GM12891 (cell line): ENCODE measurements around the gene EOLA1. TPM values are rescaled to one million over a fixed set of nuclear protein-coding genes. Genes with fewer than 3 reads are reported as not detected.
"Not testable (repeated sequence)": the region's sequence is repeated elsewhere in the genome, so short reads cannot be mapped to it uniquely, and the experiment has no call there.

Source experiments
- DNase-seq: peaks from one replicate; pipeline ENCODE4 v3.0.0; 2011; ENCODE audit warnings: low spot score; ENCODE audit not compliant: insufficient read length
- FAIRE-seq: peaks from 2 replicates; lab custom pipeline; 2011; peaks lifted over from hg19 to GRCh38; lab: Jason Lieb, UNC
- PAX5 ChIP-seq: IDR thresholded peaks from 2 replicates; pipeline ENCODE4 v1.6.1; 2011; ENCODE audit warnings: low read length, moderate library complexity, mild to moderate bottlenecking; ENCODE audit not compliant: insufficient read depth, severe bottlenecking
- POLR2A ChIP-seq: IDR thresholded peaks from 2 replicates; pipeline ENCODE4 v1.6.1; 2011; ENCODE audit warnings: low read depth, low read length, control low read depth
- POLR2AphosphoS5 ChIP-seq: IDR thresholded peaks from 2 replicates; pipeline ENCODE4 v1.6.1; 2011; ENCODE audit warnings: low read depth, low read length, control low read depth
- POU2F2 ChIP-seq: IDR thresholded peaks from 2 replicates; pipeline ENCODE4 v1.6.1; 2011; ENCODE audit warnings: low read depth, mild to moderate bottlenecking, control low read depth, low read length, moderate library complexity
- SPI1 ChIP-seq: IDR thresholded peaks from 2 replicates; pipeline ENCODE4 v1.6.1; 2011; ENCODE audit warnings: low read depth, low read length, control low read depth
- TAF1 ChIP-seq: IDR thresholded peaks from 2 replicates; pipeline ENCODE4 v1.6.1; 2011; ENCODE audit warnings: low read depth, low read length, control low read depth
- polyA plus RNA-seq: library from polyadenylated mRNA; unstranded; fragments of >200 nt; gene quantifications from one replicate; pipeline ENCODE4 v1.2.1, GENCODE V29; 2012; ENCODE audit warnings: low read depth, missing spikeins, inconsistent platforms; ENCODE audit not compliant: missing spikeins

EOLA1 gene
- 24.4 TPM for polyA plus RNA-seq

DNA sequence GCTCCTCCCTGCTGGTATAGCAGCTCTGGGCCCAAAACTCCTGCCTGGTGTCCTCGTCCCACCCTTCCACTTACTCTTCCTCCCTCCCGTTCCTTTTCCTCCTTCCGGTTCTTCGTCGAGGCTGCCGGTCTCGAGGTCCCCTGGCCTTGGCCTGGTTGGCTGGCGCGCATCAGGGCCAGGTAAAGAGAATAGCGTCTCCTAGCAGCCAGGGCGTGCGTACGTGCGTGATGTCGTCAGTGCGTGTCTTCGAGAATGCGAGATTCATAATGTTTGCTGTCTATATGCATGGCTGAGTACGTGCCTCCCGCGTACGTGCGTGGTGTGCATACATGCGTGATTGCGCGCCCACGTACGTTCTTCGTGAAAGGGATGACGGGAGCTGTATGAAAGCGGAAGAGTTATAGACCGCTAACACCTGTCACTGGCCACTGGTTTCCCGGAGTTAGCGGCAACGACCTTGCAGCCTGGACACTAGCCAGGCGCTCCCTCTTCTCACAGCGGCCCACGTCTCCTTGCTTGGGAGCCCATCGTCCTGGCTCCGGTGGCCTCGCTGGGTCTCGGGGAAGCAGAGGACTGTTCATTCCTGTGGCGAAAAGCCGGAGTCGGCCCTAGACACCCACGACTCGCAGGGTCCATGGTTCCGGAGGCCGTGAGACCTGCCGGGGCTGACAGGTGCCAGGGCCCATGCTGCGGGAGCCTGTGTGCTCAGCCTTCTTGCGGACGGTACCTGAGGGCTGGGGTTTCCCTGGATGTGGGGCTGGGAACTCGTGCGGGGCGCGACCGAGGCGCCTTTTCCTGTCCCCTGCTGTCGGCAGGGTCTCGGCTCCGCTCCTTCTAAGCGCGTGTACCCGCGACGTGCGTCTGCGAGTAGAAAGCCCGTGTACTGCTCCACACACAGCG is at the start of gene EOLA1:
TSS of gene EOLA1 (plus strand) at position 392 of the 900 bp plus-strand sequence. CDS start 4,619 bp downstream, outside the sequence.
- FAIRE-seq = peak; percentile 100
- TF ChIP-seq SPI1 (peak; percentile 50), POLR2AphosphoS5 (peak; percentile 87), TAF1 (no peak), PAX5 (peak; percentile 85), POLR2A (peak; percentile 84), POU2F2 (peak; percentile 97)
- DNase-seq = peak; percentile 46

DNA sequence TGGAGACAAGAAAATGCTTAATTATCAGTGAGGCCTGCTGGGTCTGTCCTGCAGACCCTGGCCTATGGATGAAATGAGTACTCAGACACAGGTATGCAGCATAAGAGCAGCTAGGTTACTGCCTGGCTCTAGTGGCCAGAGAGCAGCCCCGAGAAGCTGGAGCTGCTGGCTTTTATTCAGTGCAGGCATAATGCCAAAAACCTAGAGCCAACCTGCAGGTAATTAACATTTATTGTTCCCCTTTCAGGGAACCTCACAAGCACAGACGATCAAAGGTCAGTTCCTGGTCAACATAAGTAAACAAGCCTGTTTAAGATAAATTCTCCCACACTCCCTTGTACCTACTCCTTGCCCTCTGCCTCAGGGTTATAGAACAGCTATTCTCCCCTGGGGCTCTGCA is 49.0 kb upstream of the EOLA1 start:
- FAIRE-seq = no peak
- TF ChIP-seq PAX5 = no peak
- no peak for DNase-seq

DNA sequence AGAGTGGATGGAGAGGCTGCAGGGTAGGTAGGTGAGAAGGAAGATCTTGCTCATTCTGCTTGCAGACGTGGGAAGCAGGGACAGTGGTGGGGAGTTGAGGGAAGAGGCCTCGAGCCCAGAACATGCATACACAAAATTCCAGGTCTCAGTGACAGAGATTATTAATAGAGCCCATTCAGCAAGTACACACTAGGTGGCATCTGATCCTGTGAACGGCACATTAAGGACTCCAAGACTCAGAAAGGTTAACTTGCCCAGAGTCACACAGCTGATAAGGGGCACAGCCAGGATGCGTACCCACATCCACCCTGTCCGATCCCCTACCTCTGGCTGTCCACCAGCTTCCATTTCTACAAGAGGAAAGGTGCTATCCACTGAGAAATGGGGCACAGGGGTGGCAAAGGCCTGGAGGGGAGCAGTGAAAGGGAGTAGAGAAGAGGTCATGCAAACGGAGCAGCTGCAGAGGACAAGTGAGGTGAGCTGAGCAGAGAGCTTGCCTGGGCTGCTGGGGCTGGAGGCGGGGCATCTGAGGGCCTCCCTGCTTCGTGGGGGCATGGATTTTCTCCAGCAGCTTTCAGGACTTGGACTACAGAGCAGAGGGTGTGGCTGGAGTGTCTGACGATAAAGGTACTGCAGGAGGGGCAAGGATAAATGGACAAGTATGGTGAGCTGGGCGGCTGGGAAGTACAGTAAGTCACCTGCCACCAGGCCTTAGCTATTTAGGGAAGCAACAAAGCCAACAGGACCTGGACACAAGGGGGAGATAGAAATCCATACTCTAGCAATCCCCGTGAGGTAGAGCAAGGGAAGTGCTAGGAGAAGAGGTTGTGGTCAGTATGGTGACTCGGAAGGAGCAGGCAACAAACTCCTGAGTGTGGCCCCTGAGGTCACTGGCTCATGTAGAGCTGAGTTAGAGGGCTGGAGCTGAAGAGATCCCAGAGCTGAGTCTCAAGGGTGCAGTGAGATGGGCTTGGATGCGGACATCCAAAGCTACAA is 46.9 kb upstream of the EOLA1 start:
- TF ChIP-seq POLR2A (0 out of 2 replicates have a peak, but pooled peaks have one; percentile 18), PAX5 (no peak), POLR2AphosphoS5 (no peak; the same call in 1 of the 2 replicates)
- FAIRE-seq = no peak
- no peak for DNase-seq

DNA sequence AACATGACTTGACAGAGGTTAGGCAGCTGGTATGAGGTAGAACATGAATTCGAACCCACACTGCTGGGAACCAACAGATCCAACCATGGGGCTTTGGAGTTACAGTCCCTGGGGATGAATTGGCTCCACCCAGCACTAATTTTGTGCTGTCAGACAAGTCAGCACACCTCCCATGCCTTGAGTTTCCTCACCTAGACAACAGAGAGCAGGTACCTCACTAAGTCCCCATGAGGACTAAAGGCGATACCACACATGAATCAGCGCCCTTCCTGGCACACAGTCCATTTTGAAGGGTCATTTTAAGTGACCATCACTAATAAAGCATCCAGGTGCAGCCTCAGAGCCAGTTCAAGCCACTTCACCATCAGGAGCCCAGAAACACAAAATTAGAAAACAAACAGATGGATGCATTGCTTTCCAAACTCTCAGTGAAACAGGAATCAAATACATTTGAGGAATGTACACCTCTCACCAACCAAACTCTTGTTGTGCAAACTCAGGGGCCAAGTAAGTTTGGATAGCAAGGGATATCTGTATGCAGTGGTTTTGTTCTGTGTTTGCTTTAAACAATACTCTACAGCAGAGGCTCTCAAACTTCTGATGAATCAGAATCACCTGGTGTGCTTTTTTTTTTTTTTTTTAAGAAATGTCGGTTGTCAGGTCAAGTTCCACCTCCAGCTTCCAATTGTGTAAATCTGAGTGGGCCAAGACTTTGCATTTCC is 45.8 kb upstream of the EOLA1 start:
- no peak for TF ChIP-seq POLR2A
- no peak for TF ChIP-seq PAX5
- no peak for TF ChIP-seq POU2F2
- no peak for TF ChIP-seq SPI1
- no peak for TF ChIP-seq TAF1
- DNase-seq (no peak), FAIRE-seq (no peak)

DNA sequence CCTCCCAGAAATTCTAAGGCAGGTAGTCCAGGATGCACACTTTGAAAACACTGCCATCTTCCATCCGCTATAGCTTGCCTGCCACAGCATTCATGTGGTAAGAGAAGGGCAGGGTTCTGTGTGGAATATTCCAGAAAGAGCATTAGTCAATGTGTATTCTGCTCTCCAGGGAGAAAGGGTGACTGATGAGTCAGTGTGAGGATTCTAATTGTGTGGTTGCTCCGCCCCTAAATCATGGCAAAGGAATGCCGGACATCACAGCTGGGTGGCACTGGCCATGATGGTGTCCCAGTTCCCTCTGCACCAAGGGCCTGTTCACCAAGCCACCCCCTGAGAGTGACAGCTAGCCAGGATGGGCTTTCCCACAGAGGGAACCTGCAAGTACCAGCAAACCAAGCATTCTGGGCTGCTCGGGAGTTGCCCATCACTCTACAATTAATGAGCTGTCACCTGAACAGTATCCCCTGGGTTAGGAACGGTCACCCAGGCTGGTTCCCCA is 45.2 kb upstream of the EOLA1 start:
- DNase-seq = no peak
- TF ChIP-seq POU2F2 (no peak), POLR2A (no peak), TAF1 (no peak), POLR2AphosphoS5 (no peak), SPI1 (no peak), PAX5 (no peak)
- no peak for FAIRE-seq

DNA sequence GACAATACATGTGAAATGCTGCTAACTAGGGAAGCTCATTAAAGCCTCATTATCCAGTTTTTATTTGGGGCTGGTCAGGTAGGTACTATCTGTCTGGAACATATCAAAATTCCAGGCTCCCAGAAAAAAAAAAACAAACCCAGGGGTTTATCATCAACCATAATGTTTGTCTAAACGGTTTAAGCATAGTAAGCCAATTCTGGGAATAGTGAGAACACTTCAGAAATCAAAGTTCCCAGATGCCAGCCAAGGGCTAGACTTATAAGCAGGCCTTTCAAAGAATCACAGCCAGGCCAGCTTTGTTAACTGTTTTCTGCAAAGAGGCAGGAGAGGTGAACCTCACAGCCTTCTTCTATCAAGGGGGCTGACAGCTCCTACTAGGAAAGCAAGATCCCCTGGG is 43.8 kb upstream of the EOLA1 start:
- FAIRE-seq (no peak), DNase-seq (no peak)
- TF ChIP-seq PAX5 = no peak
- TF ChIP-seq SPI1 = no peak
- no peak for TF ChIP-seq TAF1
- TF ChIP-seq POU2F2 = no peak
- TF ChIP-seq POLR2A = no peak
- TF ChIP-seq POLR2AphosphoS5 = no peak

DNA sequence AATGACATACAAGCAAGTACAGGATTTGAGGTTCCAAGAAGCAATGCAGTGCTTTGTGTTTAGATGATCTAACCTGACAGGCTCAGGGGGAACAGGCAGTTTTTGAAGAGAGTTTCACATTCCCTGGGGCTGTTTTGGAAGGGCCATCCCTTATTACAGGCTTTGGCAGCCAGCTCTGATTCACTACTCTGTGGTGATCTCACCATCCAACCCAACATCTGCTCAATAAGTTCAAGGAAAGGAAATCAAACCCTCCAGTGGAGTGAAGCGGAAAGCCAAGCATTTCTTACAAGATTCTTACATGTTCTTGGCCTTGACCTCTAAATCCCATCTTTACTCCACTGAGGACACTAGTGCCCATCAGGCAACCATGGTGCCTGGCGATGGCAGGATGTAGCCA is 43.2 kb upstream of the EOLA1 start:
- TF ChIP-seq SPI1 (no peak), PAX5 (no peak), POLR2AphosphoS5 (no peak), POLR2A (no peak), POU2F2 (no peak), TAF1 (no peak)
- DNase-seq = no peak
- no peak for FAIRE-seq

DNA sequence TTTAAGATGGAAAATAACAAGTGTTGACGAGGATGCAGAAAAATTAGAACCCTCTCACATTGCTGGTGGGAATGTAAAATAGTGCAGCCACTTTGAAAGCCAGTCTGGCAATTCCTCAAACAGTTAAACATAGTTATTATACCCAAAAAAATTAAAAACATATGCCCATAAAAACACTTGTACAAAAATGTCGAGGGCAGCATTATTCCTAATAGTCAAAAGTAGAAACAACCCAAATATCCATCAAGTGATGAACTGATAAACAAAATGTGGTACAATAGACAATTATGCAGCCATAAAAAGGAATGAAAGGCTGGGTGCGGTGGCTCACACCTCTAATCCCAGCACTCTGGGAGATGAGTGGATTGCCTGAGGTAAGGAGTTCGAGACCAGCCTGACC is 42.0 kb upstream of the EOLA1 start:
- no peak for DNase-seq
- FAIRE-seq = no peak
- TF ChIP-seq POLR2AphosphoS5 (no peak), SPI1 (no peak), PAX5 (no peak), TAF1 (no peak), POU2F2 (no peak), POLR2A (no peak)

DNA sequence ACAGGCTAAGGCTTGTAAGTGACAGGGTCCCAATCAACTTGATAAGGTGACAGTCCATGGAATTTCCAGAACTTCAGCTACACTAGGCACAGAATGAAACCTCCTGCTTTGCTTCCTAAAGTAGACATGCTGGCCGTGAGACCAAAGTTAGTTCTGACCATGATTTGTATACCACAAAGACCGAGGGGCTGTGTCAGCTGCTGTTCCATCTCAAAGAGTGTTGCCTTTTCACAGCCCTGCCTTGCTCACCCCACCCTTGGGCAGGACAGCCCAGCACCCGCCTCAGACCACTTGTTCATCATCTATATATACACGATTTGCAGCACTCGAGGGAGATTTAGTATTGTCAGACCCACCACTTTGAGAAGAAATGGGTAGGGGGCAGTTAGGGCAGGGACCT is 41.0 kb upstream of the EOLA1 start:
- no peak for DNase-seq
- TF ChIP-seq SPI1 (no peak), PAX5 (no peak), POLR2A (no peak), POLR2AphosphoS5 (no peak), POU2F2 (no peak), TAF1 (no peak)
- FAIRE-seq = no peak

DNA sequence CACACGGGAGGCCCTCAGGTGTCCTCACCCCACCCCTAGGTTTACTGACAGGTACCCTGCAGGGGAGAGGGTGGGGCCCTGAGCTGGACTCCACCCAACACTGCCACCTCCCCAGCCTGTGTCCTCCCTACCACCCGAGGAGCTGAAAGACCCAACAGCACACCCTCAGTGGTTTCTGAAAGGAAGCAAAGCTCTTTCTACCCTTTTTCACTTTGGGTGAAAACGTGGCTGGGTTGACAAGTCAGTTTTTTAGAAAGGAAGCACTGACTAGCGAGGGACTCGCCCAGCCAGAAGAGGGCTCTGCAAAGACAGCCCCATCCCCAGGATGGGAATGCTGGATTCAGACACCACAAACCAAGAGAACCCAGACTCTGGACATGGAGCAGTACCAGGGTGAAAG is 37.9 kb upstream of the EOLA1 start:
- not testable (repeated sequence) for DNase-seq, FAIRE-seq

DNA sequence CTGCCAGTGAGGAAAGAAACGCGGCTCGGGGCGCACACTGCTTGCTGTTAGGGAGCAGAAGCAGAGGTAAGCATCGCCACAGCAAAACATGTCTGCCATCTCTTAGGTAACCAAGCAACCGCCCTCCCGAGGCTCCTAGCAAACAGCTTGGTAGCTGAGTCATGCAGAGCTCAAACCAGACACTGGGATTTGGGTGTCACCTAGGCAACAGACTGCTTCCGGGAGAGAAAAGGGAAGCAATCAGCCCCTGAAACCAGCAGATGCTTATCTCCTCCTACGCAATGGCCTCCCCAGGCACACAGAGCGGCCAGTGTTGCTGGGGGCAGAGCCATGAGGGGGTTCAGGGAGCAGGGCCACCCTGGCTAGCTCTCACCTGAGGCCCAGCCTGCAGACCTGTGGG is 37.4 kb upstream of the EOLA1 start:
- FAIRE-seq = peak; percentile 100
- DNase-seq = not testable (repeated sequence)
